GM18867 (cell line): ENCODE measurements around the gene MYH4.

ENCODE experiments used
- ATAC-seq: cut with Tn5 transposase; IDR thresholded peaks from one replicate; pipeline ENCODE4 v1.9.1; 2021; ENCODE audit warnings: mild to moderate bottlenecking, moderate library complexity; ENCODE audit not compliant: unreplicated experiment

MYH4 gene

GRCh38 chr17:10469459-10469858 lies at the start of gene MYH4:
MYH4 (minus strand) TSS chr17:10469559; CDS start chr17:10466745, 2,814 bp downstream.
- ATAC-seq: no peak

GRCh38 chr17:10518271-10519037 lies 49.1 kb upstream of the MYH4 start, which contains the start of gene MYH1:
MYH1 (minus strand) TSS chr17:10518542; CDS start chr17:10516642, 1,900 bp downstream.
- ATAC-seq: no peak

- ATAC-seq: no peak
Measured at GRCh38 chr17:10516638-10517037, 47.3 kb upstream of the MYH4 start.

- no peak for ATAC-seq
Measured at GRCh38 chr17:10516065-10516464, 46.7 kb upstream of the MYH4 start.

DNA sequence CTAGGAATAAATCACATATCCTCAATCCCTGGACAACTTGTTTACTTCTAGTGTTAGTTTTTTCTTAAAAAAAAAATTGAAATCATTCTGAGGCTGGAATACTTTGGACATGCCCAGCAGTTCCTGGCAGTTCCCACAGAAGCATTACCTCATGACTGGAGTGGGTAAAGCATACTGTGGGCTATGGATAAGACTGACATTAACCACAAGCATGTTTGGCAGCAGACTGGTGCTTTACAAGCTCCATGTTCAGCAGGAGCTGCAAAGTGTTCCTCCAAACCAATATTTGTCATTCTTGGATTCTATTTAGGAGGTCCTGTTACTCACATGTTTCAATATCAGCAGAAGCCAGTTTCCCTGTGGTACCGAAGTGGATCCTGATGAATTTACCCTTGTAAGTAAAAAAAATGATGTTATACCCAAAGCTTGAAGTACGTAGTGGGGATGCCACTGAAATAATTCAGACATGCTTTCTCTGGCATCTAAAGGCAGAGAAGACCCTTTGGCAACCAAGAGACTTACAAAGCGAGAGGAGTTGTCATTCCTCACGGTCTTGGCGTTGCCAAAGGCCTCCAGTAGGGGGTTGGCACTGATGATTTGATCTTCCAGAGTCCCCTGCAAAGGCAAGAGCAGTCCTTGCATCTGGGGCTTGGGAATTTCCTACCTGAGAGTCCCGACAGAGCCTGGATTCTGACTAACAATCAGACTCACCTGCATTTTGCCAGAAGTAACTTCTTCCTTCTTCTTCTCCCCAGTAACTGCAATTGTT lies 44.1 kb upstream of the MYH4 start:
- no peak for ATAC-seq

GRCh38 chr17:10512856-10513255 lies 43.5 kb upstream of the MYH4 start:
- no peak for ATAC-seq

GRCh38 chr17:10499950-10500349 lies 30.6 kb upstream of the MYH4 start:
- ATAC-seq: no peak

- no peak for ATAC-seq
Measured at GRCh38 chr17:10492004-10492403, 22.6 kb upstream of the MYH4 start.

GRCh38 chr17:10482252-10482651 lies 12.9 kb upstream of the MYH4 start:
- ATAC-seq: no peak

- no peak for ATAC-seq
Measured at GRCh38 chr17:10477701-10478100, 8.3 kb upstream of the MYH4 start.

GRCh38 chr17:10474536-10474935 lies 5.2 kb upstream of the MYH4 start:
- ATAC-seq: no peak

- no peak for ATAC-seq
Measured at GRCh38 chr17:10471858-10472257, 2.5 kb upstream of the MYH4 start.

DNA sequence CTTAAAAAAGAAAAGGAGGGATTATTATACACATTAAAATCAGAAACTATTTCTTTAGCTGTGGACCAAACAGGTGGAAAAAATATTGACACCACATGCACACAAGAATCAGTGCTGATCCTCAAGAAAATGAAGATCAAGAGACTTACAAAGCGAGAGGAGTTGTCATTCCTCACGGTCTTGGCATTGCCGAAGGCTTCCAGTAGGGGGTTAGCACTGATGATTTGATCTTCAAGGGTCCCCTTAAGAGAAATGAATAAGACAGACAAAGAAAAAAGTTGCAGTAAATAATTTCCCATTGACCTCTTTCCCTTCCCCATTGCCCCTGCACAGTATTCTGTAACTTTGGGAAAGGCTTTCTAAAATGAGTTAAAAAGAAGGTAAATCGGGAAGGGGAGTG lies 6.0 kb downstream of the MYH4 start:
- no peak for ATAC-seq

- ATAC-seq: no peak
Measured at GRCh38 chr17:10460062-10460461, 9.3 kb downstream of the MYH4 start.

- no peak for ATAC-seq
Measured at GRCh38 chr17:10458701-10459100, 10.7 kb downstream of the MYH4 start.

DNA sequence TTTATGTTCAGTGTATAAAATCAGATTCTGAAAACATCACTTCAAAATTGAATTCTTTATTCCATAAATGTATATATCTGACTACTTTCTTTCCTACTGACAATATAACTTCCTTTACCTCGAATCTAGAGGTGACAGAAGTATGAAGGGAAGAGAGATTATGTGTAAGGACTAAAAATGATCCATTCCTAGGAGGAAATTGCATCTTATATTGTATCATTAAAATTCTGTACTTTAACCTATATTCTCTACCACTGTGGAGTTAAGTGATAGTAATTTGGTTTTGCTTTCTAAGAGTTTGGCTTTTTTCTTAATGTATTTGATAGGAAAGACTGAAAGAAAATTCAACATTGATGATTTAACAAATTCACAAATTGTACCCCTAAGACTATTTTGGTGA lies 11.4 kb downstream of the MYH4 start:
- no peak for ATAC-seq

DNA sequence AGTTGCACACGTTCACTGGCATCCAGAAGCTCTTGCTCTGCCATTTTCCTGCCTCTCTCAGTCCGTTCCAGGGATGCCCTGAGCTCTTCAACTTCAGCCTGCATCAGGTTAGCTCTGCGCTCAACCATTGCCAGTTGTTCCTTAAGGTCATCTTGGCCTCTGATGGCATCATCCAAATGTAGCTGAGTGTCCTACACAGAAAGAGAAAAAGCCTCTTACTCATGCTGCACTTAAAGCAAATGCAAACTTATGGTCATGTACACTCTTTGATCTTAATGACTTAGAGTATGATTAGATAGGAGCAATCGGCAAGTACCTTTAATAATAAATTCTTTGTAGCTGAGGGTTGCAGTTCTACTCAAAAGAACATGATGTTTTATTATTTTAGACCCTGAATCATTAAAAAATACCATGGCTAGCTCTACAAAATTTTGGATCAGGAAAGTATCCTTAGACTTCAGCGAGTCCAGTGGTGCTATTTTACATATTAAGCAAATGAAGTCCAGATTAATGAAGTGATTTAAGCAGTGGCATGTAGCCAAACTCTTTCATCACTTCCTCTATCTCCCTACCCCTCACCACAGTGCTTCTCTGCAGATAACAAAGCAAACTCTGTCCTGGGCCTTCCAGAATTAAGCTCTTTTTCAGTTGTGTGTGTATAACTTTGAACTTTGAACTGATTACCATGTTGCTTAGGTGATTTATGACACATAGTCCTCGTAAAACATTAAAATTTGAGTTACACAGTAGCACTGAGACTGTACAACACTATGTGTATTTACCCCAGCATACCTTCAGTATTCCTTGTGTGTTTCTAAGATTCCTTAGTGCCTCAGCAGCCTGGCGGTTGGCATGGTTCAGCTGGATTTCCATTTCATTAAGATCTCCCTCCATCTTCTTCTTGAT lies 22.1 kb downstream of the MYH4 start:
- ATAC-seq: no peak

DNA sequence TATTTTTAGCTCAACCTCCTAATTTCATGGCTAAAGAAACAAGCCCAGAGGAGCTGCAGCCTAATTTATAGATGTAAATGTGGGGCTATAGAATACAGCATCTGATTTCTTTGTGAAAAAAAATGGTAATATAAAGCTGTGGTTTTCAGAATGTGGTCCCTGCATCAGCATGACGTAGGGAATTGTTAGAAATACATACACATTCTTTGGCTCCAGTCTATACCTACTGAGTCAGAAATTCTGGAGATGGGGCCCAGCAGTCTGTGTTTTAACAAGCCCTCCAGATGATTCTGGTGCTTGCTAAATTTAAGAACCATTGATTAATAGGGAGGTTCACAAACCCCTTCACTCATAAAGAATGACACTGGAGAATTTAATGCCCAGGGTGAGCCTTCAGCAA lies 29.5 kb downstream of the MYH4 start:
- ATAC-seq: no peak

- ATAC-seq: no peak
Measured at GRCh38 chr17:10435096-10435495, 34.3 kb downstream of the MYH4 start.

- no peak for ATAC-seq
Measured at GRCh38 chr17:10429421-10430045, 39.8 kb downstream of the MYH4 start.

DNA sequence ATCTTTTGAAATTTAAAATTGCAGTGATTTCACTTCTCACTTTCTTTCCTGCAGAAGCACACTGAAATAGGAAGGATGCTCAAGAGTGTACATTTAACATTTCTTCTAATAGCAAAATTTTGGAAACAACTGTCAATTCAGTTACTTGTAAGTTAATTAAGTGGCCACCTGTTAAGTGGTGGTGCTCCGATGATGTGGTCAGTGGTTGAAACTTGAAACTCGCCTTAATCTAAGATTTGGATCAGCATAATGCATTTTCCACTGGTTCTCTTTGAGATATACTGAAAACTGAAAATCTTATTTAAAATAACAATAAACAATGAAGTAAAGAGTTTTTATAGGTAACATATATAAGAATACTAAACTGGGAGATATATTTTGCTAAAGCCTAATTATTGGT lies 40.6 kb downstream of the MYH4 start:
- ATAC-seq: no peak
